GM10847 (cell line): ENCODE data around the gene CCDC47.

ENCODE experiments used
- POLR2A ChIP-seq: IDR thresholded peaks from 2 replicates; pipeline ENCODE4 v1.6.1; 2011; ENCODE audit not compliant: insufficient read length; ENCODE audit errors: extremely low read depth

The CCDC47 gene

GRCh38 chr17:63698886-63699637 is 74.3 kb downstream of the CCDC47 start:
- TF ChIP-seq POLR2A, result peak; percentile 30

DNA sequence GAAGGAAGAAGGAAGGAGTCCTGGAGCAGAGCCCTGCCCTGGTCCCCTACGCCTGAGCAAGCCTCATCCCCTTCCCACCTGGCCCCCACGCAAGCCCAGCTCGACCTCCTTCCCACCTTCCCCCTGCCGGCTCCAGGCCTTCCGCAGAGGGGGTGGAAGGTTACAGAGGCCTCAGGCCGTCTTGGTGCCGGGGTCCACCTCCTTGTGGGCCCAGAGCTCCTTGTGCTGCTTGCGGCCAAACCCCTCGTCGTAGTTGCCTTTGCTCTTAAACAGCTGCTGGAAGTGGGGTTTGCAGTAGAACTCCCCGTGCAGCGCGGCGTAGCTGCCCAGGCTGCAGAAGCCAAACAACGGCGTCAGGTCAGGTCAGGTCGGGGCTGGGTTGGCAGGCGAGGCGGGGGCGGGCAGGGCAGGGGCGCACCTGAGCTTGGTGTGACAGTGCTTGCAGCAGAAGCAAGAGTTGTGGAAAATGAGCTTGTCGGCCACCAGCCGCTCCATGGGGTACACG is 75.0 kb downstream of the CCDC47 start:
- TF ChIP-seq POLR2A, result no peak

GRCh38 chr17:63697341-63698286 is 75.8 kb downstream of the CCDC47 start:
- TF ChIP-seq POLR2A, result peak; percentile 36

GRCh38 chr17:63696381-63696961 is 76.9 kb downstream of the CCDC47 start:
- TF ChIP-seq POLR2A, result no peak

- TF ChIP-seq POLR2A, result no peak
Measured at GRCh38 chr17:63695889-63696288, 77.5 kb downstream of the CCDC47 start.
